Rectal smooth muscle tissue (tissue), 1 donor: ENCODE measurements around the gene SPATA31E1.

Experiments used
- H3K27ac ChIP-seq: one replicate; pipeline ENCODE4 v1.7.0; 2013; ENCODE audit warnings: low read depth, low read length, inconsistent platforms
- H3K27me3 ChIP-seq: one replicate; pipeline ENCODE4 v1.7.0; 2013; ENCODE audit warnings: low read length; ENCODE audit not compliant: control insufficient read depth, insufficient read depth
- H3K36me3 ChIP-seq: one replicate; pipeline ENCODE4 v1.7.0; 2013; ENCODE audit warnings: low read length; ENCODE audit not compliant: control insufficient read depth, insufficient read depth
- H3K4me1 ChIP-seq: one replicate; pipeline ENCODE4 v1.7.0; 2013; ENCODE audit warnings: low read length; ENCODE audit not compliant: control insufficient read depth, insufficient read depth
- H3K4me3 ChIP-seq: one replicate; pipeline ENCODE4 v1.7.0; 2013; ENCODE audit warnings: low read length
- H3K9ac ChIP-seq: one replicate; pipeline ENCODE4 v1.7.0; 2013; ENCODE audit warnings: low read length

The SPATA31E1 gene

GRCh38 chr9:87867391-87867790 is 15.3 kb upstream of the SPATA31E1 start:
- H3K9ac ChIP-seq: no peak overlapping the region
- H3K4me1 ChIP-seq: peaks cover 3% of the 10 kb centered on the region
- peaks cover 2% of the 10 kb centered on the region for H3K27me3 ChIP-seq
- H3K27ac ChIP-seq: no peak overlapping the region
- no peak overlapping the region for H3K4me3 ChIP-seq
- H3K36me3 ChIP-seq: no peaks in the 10 kb centered on the region

DNA sequence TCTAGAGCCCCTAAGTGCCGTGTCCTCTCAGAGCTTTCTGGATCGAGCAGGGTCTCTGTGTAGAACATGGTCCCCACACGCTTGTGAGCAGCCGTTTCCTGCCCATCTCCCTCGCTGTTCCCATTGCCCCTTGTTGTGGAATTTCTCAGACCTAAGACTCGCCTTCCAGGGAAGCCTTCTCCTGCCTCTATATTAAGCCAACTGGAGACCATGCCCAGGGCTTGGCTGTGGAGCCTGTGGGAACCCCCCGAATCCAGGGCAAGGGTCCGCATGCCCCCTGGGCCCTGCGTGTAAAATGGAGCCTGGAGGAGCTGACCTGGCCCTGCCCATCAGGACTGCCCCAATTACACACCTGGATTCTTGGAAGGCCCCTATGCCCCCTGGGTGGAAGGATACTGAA is 14.5 kb upstream of the SPATA31E1 start:
- Histone ChIP-seq H3K9ac (no peak overlapping the region), H3K36me3 (no peaks in the 10 kb centered on the region), H3K4me1 (peaks cover 10% of the 10 kb centered on the region), H3K27ac (no peak overlapping the region), H3K27me3 (peaks cover 2% of the 10 kb centered on the region), H3K4me3 (no peak overlapping the region)

DNA sequence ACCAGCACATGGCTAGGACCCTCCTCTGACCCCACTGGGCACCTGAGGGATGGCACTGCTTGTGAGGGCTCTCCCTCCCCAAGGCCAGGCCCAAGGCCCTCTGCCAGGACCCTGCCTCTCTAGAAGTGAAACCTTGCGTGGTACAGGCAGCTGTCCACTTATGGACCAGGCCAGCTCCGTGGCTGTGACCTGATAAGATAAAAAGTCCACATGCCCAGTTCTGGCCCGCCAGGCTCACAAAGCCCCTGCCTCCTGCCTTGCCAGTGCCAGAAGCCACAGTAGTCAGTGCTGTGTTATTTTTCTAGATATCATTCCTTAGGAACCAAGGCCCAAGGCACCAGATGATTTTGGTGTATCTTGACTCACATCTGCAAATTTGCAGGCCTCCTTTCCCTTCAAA is 14.0 kb upstream of the SPATA31E1 start:
- H3K4me3 ChIP-seq: no peak overlapping the region
- H3K27ac ChIP-seq: no peak overlapping the region
- peaks cover 14% of the 10 kb centered on the region for H3K4me1 ChIP-seq
- H3K9ac ChIP-seq: no peak overlapping the region
- peaks cover 2% of the 10 kb centered on the region for H3K27me3 ChIP-seq
- no peaks in the 10 kb centered on the region for H3K36me3 ChIP-seq

GRCh38 chr9:87869082-87869481 is 13.6 kb upstream of the SPATA31E1 start:
- peaks cover 2% of the 10 kb centered on the region for H3K27me3 ChIP-seq
- no peak overlapping the region for H3K9ac ChIP-seq
- H3K4me1 ChIP-seq: peaks cover 15% of the 10 kb centered on the region
- H3K4me3 ChIP-seq: no peak overlapping the region
- H3K36me3 ChIP-seq: no peaks in the 10 kb centered on the region
- H3K27ac ChIP-seq: no peak overlapping the region

GRCh38 chr9:87871425-87872078 is 11.1 kb upstream of the SPATA31E1 start:
- peaks cover 18% of the 10 kb centered on the region for H3K4me1 ChIP-seq

DNA sequence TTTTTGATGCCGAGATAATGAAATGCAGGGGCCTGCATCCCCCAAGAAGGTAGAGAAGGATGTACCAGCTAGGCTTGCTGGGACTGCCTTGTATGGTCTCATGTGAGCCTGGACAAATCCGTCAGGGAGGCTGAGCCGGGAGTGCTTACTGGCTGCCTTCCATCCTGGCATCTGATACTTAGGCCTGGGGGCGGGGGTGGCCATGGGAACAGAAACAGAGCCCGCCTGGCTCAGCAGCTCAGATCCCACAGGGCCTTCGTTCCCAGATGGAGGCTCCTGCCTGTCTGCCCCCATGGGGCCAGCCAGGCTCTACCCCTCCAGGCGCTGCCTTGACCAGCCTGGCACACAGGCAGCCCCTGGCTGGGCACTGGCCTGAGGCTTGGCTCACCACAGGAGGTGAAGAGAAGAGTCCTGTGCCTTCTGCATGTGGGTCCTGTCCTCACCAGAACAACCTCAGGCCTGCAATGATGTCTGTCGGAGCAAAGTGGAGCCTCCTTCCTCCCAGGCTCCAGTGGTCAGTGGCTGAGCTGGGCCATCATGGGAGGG is 10.5 kb upstream of the SPATA31E1 start:
- Histone ChIP-seq H3K36me3 (no peaks in the 10 kb centered on the region), H3K27ac (peak overlapping the region; percentile 88), H3K4me3 (no peak overlapping the region)

More at GRCh38 chr9:87871425-87872078, 11.1 kb upstream of the SPATA31E1 start:
- H3K4me3 ChIP-seq: no peak overlapping the region
- H3K27me3 ChIP-seq: peaks cover 2% of the 10 kb centered on the region
- H3K9ac ChIP-seq: no peak overlapping the region
- peak overlapping the region; percentile 88 for H3K27ac ChIP-seq
- no peaks in the 10 kb centered on the region for H3K36me3 ChIP-seq

GRCh38 chr9:87873607-87874303 is 8.9 kb upstream of the SPATA31E1 start:
- no peaks in the 10 kb centered on the region for H3K36me3 ChIP-seq
- H3K27me3 ChIP-seq: no peaks in the 10 kb centered on the region
- H3K4me3 ChIP-seq: no peak overlapping the region
- H3K27ac ChIP-seq: peak overlapping the region; percentile 83
- no peak overlapping the region for H3K9ac ChIP-seq
- H3K4me1 ChIP-seq: peaks cover 18% of the 10 kb centered on the region

More for the DNA sequence above, 10.5 kb upstream of the SPATA31E1 start:
- Histone ChIP-seq H3K9ac (no peak overlapping the region), H3K4me1 (peaks cover 18% of the 10 kb centered on the region), H3K27me3 (no peaks in the 10 kb centered on the region)

DNA sequence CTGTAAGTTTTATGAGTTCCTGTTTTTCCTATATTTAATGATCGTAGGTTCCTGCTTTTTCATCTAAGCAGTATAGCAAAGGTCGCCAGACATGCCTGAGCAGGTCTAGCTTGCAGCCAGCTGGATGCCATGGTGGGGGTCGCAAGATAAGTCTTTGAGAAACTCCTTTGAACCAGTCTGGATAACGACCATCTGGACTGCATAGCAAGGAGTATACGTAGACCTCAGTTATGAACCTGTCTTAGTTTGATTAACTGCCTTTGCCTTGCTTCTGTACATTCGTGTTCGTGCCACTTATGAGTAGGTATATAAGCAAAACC is 8.4 kb upstream of the SPATA31E1 start:
- Histone ChIP-seq H3K36me3 (no peaks in the 10 kb centered on the region), H3K27me3 (no peaks in the 10 kb centered on the region), H3K4me1 (peaks cover 18% of the 10 kb centered on the region), H3K9ac (no peak overlapping the region), H3K27ac (peak overlapping the region; percentile 83), H3K4me3 (no peak overlapping the region)

- Histone ChIP-seq H3K4me1 (peaks cover 18% of the 10 kb centered on the region), H3K27ac (no peak overlapping the region), H3K36me3 (no peaks in the 10 kb centered on the region), H3K9ac (no peak overlapping the region), H3K27me3 (no peaks in the 10 kb centered on the region), H3K4me3 (no peak overlapping the region)
These were observed 7.6 kb upstream of the SPATA31E1 start for GRCh38 chr9:87875060-87875459.

- no peak overlapping the region for H3K4me3 ChIP-seq
- H3K4me1 ChIP-seq: peaks cover 18% of the 10 kb centered on the region
- no peak overlapping the region for H3K27ac ChIP-seq
- H3K36me3 ChIP-seq: no peaks in the 10 kb centered on the region
- no peak overlapping the region for H3K9ac ChIP-seq
- H3K27me3 ChIP-seq: no peaks in the 10 kb centered on the region
These were observed 6.7 kb upstream of the SPATA31E1 start for GRCh38 chr9:87875831-87876545.

GRCh38 chr9:87876708-87877107 is 6.0 kb upstream of the SPATA31E1 start:
- Histone ChIP-seq H3K9ac (no peak overlapping the region), H3K36me3 (no peaks in the 10 kb centered on the region), H3K4me3 (no peak overlapping the region), H3K27me3 (no peaks in the 10 kb centered on the region), H3K4me1 (peaks cover 18% of the 10 kb centered on the region), H3K27ac (no peak overlapping the region)

- H3K36me3 ChIP-seq: no peaks in the 10 kb centered on the region
- H3K9ac ChIP-seq: no peak overlapping the region
- H3K27ac ChIP-seq: peak overlapping the region; percentile 33
- H3K4me1 ChIP-seq: peaks cover 3% of the 10 kb centered on the region
- no peaks in the 10 kb centered on the region for H3K27me3 ChIP-seq
- no peak overlapping the region for H3K4me3 ChIP-seq
These were observed 3.6 kb upstream of the SPATA31E1 start for GRCh38 chr9:87878989-87879511.
